OCI-LY3 (cell line): ENCODE results near the gene NUP85.

Source experiments
- H2AFZ ChIP-seq: fragments of 200-600, 300-600 bp; shearing (Covaris generic); 2 replicates; pipeline ENCODE4 v1.6.0; 2014; ENCODE audit warnings: antibody characterized with exemption, low read depth, low read length
- H3K27ac ChIP-seq: fragments of 200-600, 300-600 bp; sonication (generic); 2 replicates; pipeline ENCODE4 v1.5.1; 2014; ENCODE audit warnings: mild to moderate bottlenecking, low read length, moderate library complexity, mixed read lengths
- H3K27me3 ChIP-seq: fragments of 200-600, 300-600 bp; sonication (generic); 2 replicates; pipeline ENCODE4 v1.6.1; 2014; ENCODE audit warnings: low read depth, low read length, mixed read lengths
- H3K36me3 ChIP-seq: fragments of 200-600, 300-600 bp; sonication (generic); replicated peaks from 2 replicates; pipeline ENCODE3; 2014; ENCODE audit warnings: low read depth, low read length, mixed read lengths
- H3K4me1 ChIP-seq: fragments of 300-600, 200-600 bp; sonication (generic); 2 replicates; pipeline ENCODE4 v1.6.1; 2014; ENCODE audit warnings: low read length, mixed read lengths
- H3K4me2 ChIP-seq: fragments of 200-600, 300-600 bp; sonication (generic); 2 replicates; pipeline ENCODE4 v1.6.1; 2014; ENCODE audit warnings: low read length, mixed read lengths
- H3K4me3 ChIP-seq: fragments of 300-600, 200-600 bp; sonication (generic); 2 replicates; pipeline ENCODE4 v1.5.1; 2014; ENCODE audit warnings: antibody characterized with exemption, mild to moderate bottlenecking, low read length, moderate library complexity
- H3K79me2 ChIP-seq: fragments of 300-600, 200-600 bp; shearing (Covaris generic); 2 replicates; pipeline ENCODE4 v1.6.1; 2014; ENCODE audit warnings: mild to moderate bottlenecking, low read length, mixed read lengths
- H3K9ac ChIP-seq: fragments of 300-600, 200-600 bp; shearing (Covaris generic); 2 replicates; pipeline ENCODE4 v1.6.0; 2014; ENCODE audit warnings: mild to moderate bottlenecking, low read length, moderate library complexity
- H3K9me3 ChIP-seq: fragments of 200-600, 300-600 bp; shearing (Covaris generic); 2 replicates; pipeline ENCODE4 v1.6.1; 2014; ENCODE audit warnings: low read length, mixed read lengths; ENCODE audit not compliant: insufficient read depth
- H4K20me1 ChIP-seq: fragments of 200-600, 300-600 bp; sonication (generic); 2 replicates; pipeline ENCODE4 v1.6.1; 2016; ENCODE audit warnings: low read length, mixed read lengths; ENCODE audit not compliant: insufficient read depth
- CTCF ChIP-seq: fragments of 200-600, 300-600 bp; sonication (generic); IDR thresholded peaks from 2 replicates; pipeline ENCODE4 v1.5.1; 2014; ENCODE audit warnings: antibody characterized with exemption, low read length, low read depth
- EZH2phosphoT487 ChIP-seq: fragments of 200-600 bp; shearing (Covaris generic); IDR thresholded peaks from 2 replicates; pipeline ENCODE4 v1.6.1; 2018; ENCODE audit warnings: antibody characterized with exemption, mixed run types, low read depth

Gene NUP85

DNA sequence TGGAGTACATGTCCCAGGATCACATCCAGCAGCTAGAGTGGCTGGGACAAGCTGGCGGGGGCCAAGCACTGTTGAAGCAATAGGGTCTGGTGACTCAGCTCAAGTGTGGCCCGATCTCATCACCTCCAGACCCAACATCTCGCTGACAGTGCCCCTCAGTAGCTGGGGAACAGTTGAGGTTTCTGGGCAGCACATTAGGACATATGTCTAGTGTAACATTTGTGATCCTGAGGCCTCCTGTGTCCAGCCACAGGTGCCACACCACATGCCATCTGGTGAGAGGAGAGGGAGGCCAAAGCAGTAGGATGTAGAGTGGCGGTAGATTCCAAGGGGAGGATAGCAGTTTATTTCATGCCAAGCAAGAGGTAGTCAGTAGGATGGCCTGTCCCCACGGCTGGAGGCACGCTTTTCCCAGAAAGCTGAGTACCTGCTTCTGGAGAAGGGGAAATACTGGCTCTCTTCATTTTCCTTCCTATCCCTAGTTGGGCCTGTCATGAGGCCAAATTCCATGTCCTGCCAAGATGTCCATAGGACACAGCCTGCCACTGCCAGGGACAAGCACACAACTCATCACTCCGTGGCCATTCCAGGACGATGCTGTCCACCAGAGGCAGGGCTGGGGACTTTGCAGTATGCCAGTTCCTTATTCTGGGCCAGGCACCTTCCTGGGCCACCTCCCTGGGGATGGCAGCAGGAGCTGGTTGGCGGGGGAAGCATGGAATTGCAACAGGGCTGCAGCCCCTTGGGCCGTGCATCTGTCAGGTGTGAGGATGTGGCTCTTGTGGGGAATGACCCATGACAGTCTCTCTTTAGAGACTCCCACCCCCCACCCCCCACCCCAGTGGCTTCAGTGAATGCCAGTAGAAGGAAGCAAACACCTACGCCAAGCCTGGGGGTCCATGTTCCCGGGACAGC is 31.9 kb downstream of the NUP85 start:
- no peak overlapping the region for H3K27ac ChIP-seq
- no peak overlapping the region for H3K9ac ChIP-seq
- H2AFZ ChIP-seq = no peak overlapping the region
- peaks cover 72% of the 10 kb centered on the region for H3K36me3 ChIP-seq
- no peaks in the 10 kb centered on the region for H4K20me1 ChIP-seq
- H3K79me2 ChIP-seq = no peaks in the 10 kb centered on the region
- no peak overlapping the region for H3K4me2 ChIP-seq
- H3K4me3 ChIP-seq = no peak overlapping the region
- TF ChIP-seq CTCF (no peak), EZH2phosphoT487 (no peak)
- H3K9me3 ChIP-seq = no peaks in the 10 kb centered on the region
- H3K27me3 ChIP-seq = no peaks in the 10 kb centered on the region
- H3K4me1 ChIP-seq = peaks cover 14% of the 10 kb centered on the region

- Histone ChIP-seq H3K27ac (no peak overlapping the region), H4K20me1 (no peaks in the 10 kb centered on the region), H3K4me1 (peaks cover 22% of the 10 kb centered on the region), H3K4me3 (no peak overlapping the region), H3K9me3 (no peaks in the 10 kb centered on the region), H2AFZ (no peak overlapping the region), H3K36me3 (peaks cover 71% of the 10 kb centered on the region), H3K9ac (no peak overlapping the region), H3K79me2 (no peaks in the 10 kb centered on the region), H3K4me2 (no peak overlapping the region), H3K27me3 (no peaks in the 10 kb centered on the region)
- TF ChIP-seq EZH2phosphoT487 = no peak
- no peak for TF ChIP-seq CTCF
Measured at GRCh38 chr17:75238020-75238580, 32.6 kb downstream of the NUP85 start.

DNA sequence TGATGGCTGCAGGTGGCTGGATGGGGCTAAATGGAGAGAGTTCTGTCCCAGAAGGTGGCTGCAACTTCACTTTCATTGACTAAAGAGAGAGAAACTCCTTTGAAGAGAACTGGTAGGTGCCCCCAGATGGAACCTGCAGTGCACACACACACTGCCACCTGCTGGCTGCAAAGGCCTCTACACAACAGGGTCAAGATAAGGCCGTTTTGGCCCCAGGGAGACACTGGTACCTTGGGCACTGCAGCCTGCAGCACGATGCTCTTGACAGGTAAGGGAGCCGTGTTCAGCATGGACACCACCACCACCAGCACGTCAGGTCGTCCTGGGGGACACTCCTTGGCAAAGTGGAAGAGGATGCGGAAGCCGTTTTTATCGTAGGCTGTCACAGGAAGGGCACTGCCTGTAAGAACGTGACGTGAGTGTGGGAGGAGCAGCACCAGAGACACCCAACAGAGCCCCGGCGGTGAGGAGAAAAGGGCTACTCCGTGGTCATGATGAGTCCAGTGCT is 33.3 kb downstream of the NUP85 start:
- TF ChIP-seq EZH2phosphoT487 (no peak), CTCF (peak; percentile 87)
- no peaks in the 10 kb centered on the region for H4K20me1 ChIP-seq
- no peaks in the 10 kb centered on the region for H3K27me3 ChIP-seq
- no peak overlapping the region for H3K4me3 ChIP-seq
- peaks cover 28% of the 10 kb centered on the region for H3K4me1 ChIP-seq
- H3K9me3 ChIP-seq = no peaks in the 10 kb centered on the region
- no peak overlapping the region for H3K27ac ChIP-seq
- no peak overlapping the region for H2AFZ ChIP-seq
- H3K36me3 ChIP-seq = peaks cover 77% of the 10 kb centered on the region
- H3K9ac ChIP-seq = no peak overlapping the region
- no peaks in the 10 kb centered on the region for H3K79me2 ChIP-seq
- 0 out of 2 replicates have a peak overlapping the region, but pooled peaks have one; percentile 3 for H3K4me2 ChIP-seq

- Histone ChIP-seq H3K27me3 (no peaks in the 10 kb centered on the region), H3K36me3 (peaks cover 76% of the 10 kb centered on the region), H3K4me3 (no peak overlapping the region), H3K9me3 (no peaks in the 10 kb centered on the region), H3K79me2 (no peaks in the 10 kb centered on the region), H3K4me1 (peaks cover 33% of the 10 kb centered on the region), H3K27ac (no peak overlapping the region), H3K4me2 (no peak overlapping the region), H3K9ac (no peak overlapping the region), H2AFZ (no peak overlapping the region), H4K20me1 (no peaks in the 10 kb centered on the region)
- TF ChIP-seq CTCF (no peak), EZH2phosphoT487 (no peak)
Measured at GRCh38 chr17:75239214-75239613, 33.7 kb downstream of the NUP85 start.
